GM19025 (cell line): ENCODE measurements around the gene TXN2.
"Not testable (repeated sequence)": the region's sequence is repeated elsewhere in the genome, so short reads cannot be mapped to it uniquely, and the experiment has no call there.

ENCODE experiments used
- ATAC-seq: cut with Tn5 transposase; IDR thresholded peaks from one replicate; pipeline ENCODE4 v1.9.1; 2021; ENCODE audit warnings: mild to moderate bottlenecking, low read depth, moderate library complexity; ENCODE audit not compliant: unreplicated experiment

TXN2 gene

GRCh38 chr22:36456464-36456845, 25.0 kb downstream of the TXN2 start:
- no peak for ATAC-seq

- no peak for ATAC-seq
Measured at GRCh38 chr22:36455571-36456463, 25.6 kb downstream of the TXN2 start.

- ATAC-seq: peak; percentile 50
Measured at GRCh38 chr22:36454916-36455570, 26.4 kb downstream of the TXN2 start.

- no peak for ATAC-seq
Measured at GRCh38 chr22:36453855-36454378, 27.5 kb downstream of the TXN2 start.

- not testable (repeated sequence) for ATAC-seq
Measured at GRCh38 chr22:36452978-36453607, 28.3 kb downstream of the TXN2 start.

- ATAC-seq: no peak
Measured at GRCh38 chr22:36452250-36452977, 29.0 kb downstream of the TXN2 start.

- ATAC-seq: not testable (repeated sequence)
Measured at GRCh38 chr22:36450923-36451322, 30.5 kb downstream of the TXN2 start.

GRCh38 chr22:36449596-36450175, 31.8 kb downstream of the TXN2 start:
- no peak for ATAC-seq

- ATAC-seq: no peak
Measured at GRCh38 chr22:36447632-36448031, 33.8 kb downstream of the TXN2 start.

GRCh38 chr22:36445158-36445668, 36.2 kb downstream of the TXN2 start:
- no peak for ATAC-seq

- no peak for ATAC-seq
Measured at GRCh38 chr22:36443198-36443770, 38.2 kb downstream of the TXN2 start.

- ATAC-seq: no peak
Measured at GRCh38 chr22:36442506-36443197, 38.8 kb downstream of the TXN2 start.

- no peak for ATAC-seq
Measured at GRCh38 chr22:36440429-36441002, 40.9 kb downstream of the TXN2 start.

- no peak for ATAC-seq
Measured at GRCh38 chr22:36439481-36440271, 41.8 kb downstream of the TXN2 start.

- ATAC-seq: no peak
Measured at GRCh38 chr22:36435516-36436415, 45.7 kb downstream of the TXN2 start.

- ATAC-seq: no peak
Measured at GRCh38 chr22:36433318-36434231, 47.9 kb downstream of the TXN2 start.
